GM12874 (cell line): ENCODE results near the gene HIPK2.

ENCODE experiments used
- TF ChIP-seq, protein P1 (sequence below): IDR thresholded peaks from 2 replicates; pipeline ENCODE4 v1.5.1; 2011; ENCODE audit warnings: low read depth, mild to moderate bottlenecking, control low read depth, low read length, moderate library complexity; ENCODE audit not compliant: insufficient read depth

HIPK2 gene

DNA sequence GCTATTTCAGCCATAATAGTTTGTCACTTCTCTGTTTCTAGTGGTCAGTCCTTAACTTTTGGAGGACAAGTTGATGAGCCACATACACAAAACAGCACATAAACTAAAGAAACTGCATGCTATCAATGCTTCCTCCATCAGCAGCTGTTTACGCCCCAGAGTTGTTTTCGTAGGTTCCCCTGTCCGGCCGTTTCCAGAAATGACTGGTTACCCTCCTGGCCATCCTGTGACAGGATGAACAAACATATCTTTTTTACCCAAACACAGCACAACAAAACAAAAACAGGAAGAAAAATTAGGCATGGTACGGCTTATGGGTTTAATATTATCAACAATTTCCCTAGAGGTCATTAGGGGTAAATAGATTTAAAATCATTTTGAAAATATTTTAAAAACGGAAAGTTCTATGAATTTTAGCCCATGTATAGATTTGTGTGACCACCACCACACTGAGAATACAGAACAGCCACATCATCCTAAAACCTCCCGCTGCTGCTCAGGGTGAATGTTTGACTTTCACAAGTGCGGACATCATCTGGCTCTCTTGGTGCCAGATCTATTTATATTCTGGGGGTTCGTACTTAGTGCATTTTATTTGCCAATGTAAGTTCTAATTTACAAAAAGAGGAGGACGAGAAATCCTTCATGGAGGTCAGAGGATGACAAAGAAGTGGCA, 74.8 kb downstream of the HIPK2 start:
- TF ChIP-seq, protein P1, sequence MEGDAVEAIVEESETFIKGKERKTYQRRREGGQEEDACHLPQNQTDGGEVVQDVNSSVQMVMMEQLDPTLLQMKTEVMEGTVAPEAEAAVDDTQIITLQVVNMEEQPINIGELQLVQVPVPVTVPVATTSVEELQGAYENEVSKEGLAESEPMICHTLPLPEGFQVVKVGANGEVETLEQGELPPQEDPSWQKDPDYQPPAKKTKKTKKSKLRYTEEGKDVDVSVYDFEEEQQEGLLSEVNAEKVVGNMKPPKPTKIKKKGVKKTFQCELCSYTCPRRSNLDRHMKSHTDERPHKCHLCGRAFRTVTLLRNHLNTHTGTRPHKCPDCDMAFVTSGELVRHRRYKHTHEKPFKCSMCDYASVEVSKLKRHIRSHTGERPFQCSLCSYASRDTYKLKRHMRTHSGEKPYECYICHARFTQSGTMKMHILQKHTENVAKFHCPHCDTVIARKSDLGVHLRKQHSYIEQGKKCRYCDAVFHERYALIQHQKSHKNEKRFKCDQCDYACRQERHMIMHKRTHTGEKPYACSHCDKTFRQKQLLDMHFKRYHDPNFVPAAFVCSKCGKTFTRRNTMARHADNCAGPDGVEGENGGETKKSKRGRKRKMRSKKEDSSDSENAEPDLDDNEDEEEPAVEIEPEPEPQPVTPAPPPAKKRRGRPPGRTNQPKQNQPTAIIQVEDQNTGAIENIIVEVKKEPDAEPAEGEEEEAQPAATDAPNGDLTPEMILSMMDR: no peak

DNA sequence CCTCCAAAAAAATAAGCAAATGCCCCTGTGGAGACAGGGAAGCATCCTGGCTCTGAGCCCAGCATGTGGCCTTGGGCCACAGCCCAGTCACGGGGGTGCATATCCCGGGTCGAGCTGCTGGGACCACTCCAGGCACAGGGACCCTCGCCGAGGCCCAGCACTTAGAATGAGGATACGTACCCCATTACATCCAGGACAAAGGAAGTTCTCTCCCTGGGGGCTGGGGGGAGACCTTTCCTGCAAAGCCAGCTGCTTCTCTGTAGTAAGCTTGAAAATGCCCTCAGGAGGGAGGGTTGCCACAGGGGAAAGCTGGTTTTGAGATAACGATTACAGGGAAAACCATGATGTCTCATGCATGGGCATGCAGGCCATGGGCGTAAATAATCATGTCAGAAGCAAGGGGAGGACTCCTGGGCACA, 75.5 kb downstream of the HIPK2 start:
- TF ChIP-seq, protein P1: no peak

DNA sequence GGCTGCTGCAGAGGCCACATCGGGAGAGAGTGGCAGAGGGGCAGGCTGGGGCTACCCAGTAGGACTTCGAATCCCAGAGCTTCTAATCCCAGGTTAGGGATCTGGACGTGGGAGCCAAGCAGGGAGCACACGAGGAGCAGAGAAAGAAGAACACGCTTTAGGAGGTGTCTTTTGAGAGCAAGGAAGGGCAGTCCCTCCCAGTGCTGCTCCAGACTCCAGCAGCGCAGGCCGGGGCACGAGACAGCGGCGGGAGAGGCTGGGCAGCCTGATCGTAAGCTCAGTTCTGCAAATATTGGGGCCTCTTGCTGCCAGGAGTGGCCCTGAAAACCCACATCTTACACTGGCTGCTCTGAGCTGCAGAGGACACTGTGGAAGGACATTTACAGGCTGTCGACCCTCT, 75.9 kb downstream of the HIPK2 start:
- TF ChIP-seq, protein P1: no peak

DNA sequence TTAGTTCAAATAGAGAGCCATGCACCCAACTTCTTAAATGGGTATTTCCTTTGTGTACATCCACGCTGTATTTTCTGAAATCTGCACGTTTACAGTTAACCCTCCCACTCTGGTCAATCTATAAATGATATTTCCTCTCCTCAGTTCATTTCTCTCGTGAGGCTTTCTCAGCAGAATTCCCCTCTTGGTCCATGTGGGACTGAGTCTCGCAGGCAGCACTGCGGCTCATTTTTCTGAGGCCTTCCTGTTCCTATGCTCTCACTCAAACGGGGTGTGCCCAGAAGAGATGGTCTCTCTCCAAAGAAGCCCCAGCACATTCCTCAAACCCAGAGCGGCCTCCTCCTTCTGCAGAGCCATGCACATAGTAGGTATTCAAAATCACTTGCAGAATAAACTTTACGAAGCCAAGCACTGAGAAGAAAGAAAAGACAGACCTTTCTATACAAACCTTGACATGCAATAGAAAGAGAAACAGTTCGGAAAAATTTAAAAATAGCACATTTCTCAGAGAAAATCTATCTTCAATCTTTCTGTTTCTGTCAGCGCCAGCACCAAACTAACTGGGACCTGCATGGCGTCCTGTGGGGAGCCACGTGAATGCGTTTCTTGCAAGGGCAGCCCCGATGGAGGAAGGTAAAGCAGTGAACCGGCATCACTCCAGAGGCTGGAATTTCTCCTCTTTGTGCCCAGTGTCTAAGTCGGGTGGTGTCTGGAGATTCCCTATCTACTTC, 77.1 kb downstream of the HIPK2 start:
- TF ChIP-seq, protein P1: no peak

DNA sequence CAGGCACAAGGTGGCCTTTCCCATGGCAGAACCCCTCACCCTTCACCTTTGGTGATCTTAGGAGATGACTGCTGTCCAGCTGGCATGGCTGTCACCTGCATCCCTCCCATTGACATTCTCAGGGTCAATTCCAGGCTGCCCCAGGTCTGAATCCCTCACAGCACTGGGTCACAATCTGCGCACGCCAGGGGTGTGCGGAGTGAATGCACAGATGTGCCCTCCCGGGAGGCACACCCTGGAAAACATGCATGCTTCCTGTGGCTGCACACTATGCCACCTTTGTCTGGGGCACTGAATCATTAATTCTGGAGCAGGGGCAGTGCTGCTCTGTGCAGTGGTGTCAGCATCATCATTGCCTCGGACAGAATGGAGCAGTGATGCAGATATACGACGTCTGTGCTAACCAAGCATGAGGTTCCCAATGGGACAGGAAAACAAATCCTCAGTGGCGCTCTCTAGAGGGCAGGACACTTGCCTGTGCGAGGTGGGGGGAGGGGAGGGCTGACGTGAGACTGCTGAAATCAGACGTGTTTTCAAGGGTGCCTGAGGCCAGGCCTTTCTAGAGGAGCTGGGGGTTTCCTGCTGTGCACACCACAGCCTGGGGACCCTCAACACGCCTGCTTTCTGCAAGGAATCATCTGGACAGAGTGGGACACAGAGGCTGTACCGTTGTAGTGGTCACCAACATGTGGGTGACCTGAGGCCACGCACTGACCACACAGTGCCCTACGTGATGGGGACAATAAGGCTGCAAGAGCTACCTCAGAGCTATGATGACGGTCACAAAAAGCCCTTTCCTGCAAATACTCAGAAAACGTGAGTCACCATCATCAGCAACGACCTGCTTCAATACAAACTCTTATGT, 77.9 kb downstream of the HIPK2 start:
- TF ChIP-seq, protein P1: no peak

DNA sequence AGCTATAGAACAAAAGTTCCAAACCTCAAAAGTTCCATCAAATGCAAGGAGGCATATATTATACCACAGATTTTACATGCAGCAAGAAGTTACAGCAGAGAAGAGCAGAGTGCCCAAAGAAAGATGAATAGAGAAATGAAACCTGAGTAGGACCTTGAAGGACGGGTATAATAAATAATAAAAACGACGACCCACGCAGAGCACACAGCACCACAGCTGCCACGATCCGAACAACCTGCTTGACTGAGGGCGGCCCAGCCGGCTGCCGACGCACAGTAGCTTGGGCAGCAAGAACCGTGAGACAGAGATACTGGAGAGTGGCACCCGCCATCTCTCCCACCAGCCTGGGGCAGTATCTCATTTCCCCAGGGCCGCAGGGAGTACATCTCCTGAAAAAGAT, 79.0 kb downstream of the HIPK2 start:
- TF ChIP-seq, protein P1: no peak

DNA sequence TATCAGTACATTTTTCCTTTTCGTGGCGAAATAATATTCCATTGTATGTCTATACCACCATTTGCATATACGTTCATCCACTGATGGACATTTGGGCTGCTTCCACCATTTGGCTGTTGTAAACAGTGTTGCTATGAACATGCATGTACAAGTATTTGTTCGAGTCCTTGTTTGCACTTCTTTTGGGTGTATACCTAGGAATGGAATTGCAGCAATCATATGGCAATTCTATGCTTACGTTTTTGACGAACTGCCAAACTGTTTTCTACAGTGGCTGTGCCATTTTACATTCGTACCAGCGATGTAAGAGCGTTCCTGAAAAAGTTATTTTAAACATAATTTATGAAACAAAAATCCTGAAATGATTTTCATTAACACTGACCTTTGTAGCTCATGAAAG, 79.5 kb downstream of the HIPK2 start:
- TF ChIP-seq, protein P1: no peak
